Osteoblast (primary cell): ENCODE results near the gene SSRP1. TPM values are rescaled to one million over a fixed set of nuclear protein-coding genes. Genes with fewer than 3 reads are reported as not detected.
"Not testable (repeated sequence)": the region's sequence is repeated elsewhere in the genome, so short reads cannot be mapped to it uniquely, and the experiment has no call there.

Experiments used
- DNase-seq: peaks from one replicate; pipeline ENCODE4 v3.0.0; 2011; ENCODE audit warnings: low spot score, mixed read lengths; ENCODE audit not compliant: insufficient read length; ENCODE audit errors: missing footprints
- H2AFZ ChIP-seq: 2 replicates; pipeline ENCODE4 v1.6.0; 2011; ENCODE audit warnings: mild to moderate bottlenecking, low read length
- H3K27ac ChIP-seq: 2 replicates; pipeline ENCODE4 v1.5.1; 2011; ENCODE audit warnings: mild to moderate bottlenecking, low read depth, low read length, moderate library complexity
- H3K27me3 ChIP-seq: 2 replicates; pipeline ENCODE4 v1.6.0; 2012; ENCODE audit warnings: mild to moderate bottlenecking, control low read depth, inconsistent platforms, low read length, moderate library complexity; ENCODE audit not compliant: insufficient read depth
- H3K36me3 ChIP-seq: 2 replicates; pipeline ENCODE4 v1.5.1; 2011; ENCODE audit warnings: mild to moderate bottlenecking, low read length, control low read depth, moderate library complexity; ENCODE audit not compliant: insufficient read depth
- H3K4me1 ChIP-seq: 2 replicates; pipeline ENCODE4 v1.5.1; 2011; ENCODE audit warnings: mild to moderate bottlenecking, low read length, control low read depth, moderate library complexity; ENCODE audit not compliant: insufficient read depth
- H3K4me2 ChIP-seq: 2 replicates; pipeline ENCODE4 v1.6.0; 2011; ENCODE audit warnings: mild to moderate bottlenecking, low read length; ENCODE audit not compliant: insufficient read depth
- H3K4me3 ChIP-seq: fragments of 200-600 bp; sonication (generic); 3 replicates; pipeline ENCODE4 v1.5.1; 2012; ENCODE audit warnings: mild to moderate bottlenecking, low read length, inconsistent platforms; ENCODE audit not compliant: insufficient read depth
- H3K79me2 ChIP-seq: 2 replicates; pipeline ENCODE4 v1.6.0; 2012; ENCODE audit warnings: mild to moderate bottlenecking, low read length, control low read depth, inconsistent platforms; ENCODE audit not compliant: insufficient read depth
- H3K9me3 ChIP-seq: 2 replicates; pipeline ENCODE4 v1.5.1; 2011; ENCODE audit warnings: low read depth, low read length, control low read depth
- H4K20me1 ChIP-seq: 2 replicates; pipeline ENCODE4 v1.6.0; 2012; ENCODE audit warnings: mild to moderate bottlenecking, low read length, control low read depth; ENCODE audit not compliant: insufficient read depth
- total RNA-seq: library from RNA; depleted of rRNA; stranded (reverse); fragments of >200 nt; gene quantifications from 2 replicates; pipeline ENCODE4 v1.2.3, GENCODE V29; 2012
- TF ChIP-seq, protein P1 (sequence below): IDR thresholded peaks from 2 replicates; pipeline ENCODE4 v1.5.1; 2011; ENCODE audit warnings: mild to moderate bottlenecking, low read depth, low read length, moderate library complexity; ENCODE audit errors: extremely low read depth

SSRP1 gene
- total RNA-seq, 1 donor = 55.4 TPM

GRCh38 chr11:57339328-57339727 lies 3.6 kb upstream of the SSRP1 start:
- Histone ChIP-seq H3K27me3 (peaks cover 18% of the 10 kb centered on the region), H3K27ac (no peak overlapping the region), H2AFZ (no peak overlapping the region), H3K4me1 (peaks cover 16% of the 10 kb centered on the region), H3K4me3 (no peak overlapping the region), H3K4me2 (no peak overlapping the region), H3K36me3 (peaks cover under 1% of the 10 kb centered on the region), H3K79me2 (peaks cover 22% of the 10 kb centered on the region), H4K20me1 (no peaks in the 10 kb centered on the region), H3K9me3 (no peaks in the 10 kb centered on the region)
- peak; percentile 71 for DNase-seq
- TF ChIP-seq, protein P1, sequence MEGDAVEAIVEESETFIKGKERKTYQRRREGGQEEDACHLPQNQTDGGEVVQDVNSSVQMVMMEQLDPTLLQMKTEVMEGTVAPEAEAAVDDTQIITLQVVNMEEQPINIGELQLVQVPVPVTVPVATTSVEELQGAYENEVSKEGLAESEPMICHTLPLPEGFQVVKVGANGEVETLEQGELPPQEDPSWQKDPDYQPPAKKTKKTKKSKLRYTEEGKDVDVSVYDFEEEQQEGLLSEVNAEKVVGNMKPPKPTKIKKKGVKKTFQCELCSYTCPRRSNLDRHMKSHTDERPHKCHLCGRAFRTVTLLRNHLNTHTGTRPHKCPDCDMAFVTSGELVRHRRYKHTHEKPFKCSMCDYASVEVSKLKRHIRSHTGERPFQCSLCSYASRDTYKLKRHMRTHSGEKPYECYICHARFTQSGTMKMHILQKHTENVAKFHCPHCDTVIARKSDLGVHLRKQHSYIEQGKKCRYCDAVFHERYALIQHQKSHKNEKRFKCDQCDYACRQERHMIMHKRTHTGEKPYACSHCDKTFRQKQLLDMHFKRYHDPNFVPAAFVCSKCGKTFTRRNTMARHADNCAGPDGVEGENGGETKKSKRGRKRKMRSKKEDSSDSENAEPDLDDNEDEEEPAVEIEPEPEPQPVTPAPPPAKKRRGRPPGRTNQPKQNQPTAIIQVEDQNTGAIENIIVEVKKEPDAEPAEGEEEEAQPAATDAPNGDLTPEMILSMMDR = no peak

- H3K27me3 ChIP-seq = peaks cover 18% of the 10 kb centered on the region
- TF ChIP-seq, protein P1 = no peak
- peak; percentile 43 for DNase-seq
- no peaks in the 10 kb centered on the region for H4K20me1 ChIP-seq
- no peak within 1 kb of the TSS for H2AFZ ChIP-seq
- H3K27ac ChIP-seq = no peak within 1 kb of the TSS
- H3K9me3 ChIP-seq = no peaks in the 10 kb centered on the region
- peaks cover 10% of the 10 kb centered on the region for H3K36me3 ChIP-seq
- peaks cover 34% of the 10 kb centered on the region for H3K79me2 ChIP-seq
- H3K4me2 ChIP-seq = no peak within 1 kb of the TSS
- H3K4me1 ChIP-seq = peaks cover 18% of the 10 kb centered on the region
- H3K4me3 ChIP-seq = no peak within 1 kb of the TSS
These were observed 2.5 kb upstream of the SSRP1 start, which contains the start of gene P2RX3 for GRCh38 chr11:57338142-57338541. TSS of gene P2RX3 (plus strand) at chr11:57338352. CDS start at chr11:57338551, 199 bp downstream.

DNA sequence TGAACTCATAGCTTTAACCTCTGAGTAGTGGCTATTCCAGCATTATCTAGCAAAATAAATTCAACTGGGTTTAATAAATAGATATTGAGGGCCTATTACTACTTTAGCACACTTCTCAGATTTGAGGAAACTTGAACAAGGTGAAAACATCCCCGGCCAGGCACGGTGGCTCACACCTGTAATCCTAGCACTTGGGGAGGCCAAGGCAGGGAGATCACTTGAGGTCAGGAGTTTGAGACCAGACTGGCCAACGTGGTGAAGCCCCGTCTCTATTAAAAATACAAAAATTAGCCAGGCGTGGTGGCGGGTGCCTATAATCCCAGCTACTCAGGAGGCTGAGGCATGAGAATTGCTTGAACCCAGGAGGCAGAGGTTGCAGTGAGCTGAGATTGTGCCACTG lies 1.2 kb upstream of the SSRP1 start:
- Histone ChIP-seq H3K4me1 (peaks cover 18% of the 10 kb centered on the region), H3K36me3 (peaks cover 23% of the 10 kb centered on the region), H3K27me3 (peaks cover 18% of the 10 kb centered on the region), H3K79me2 (peaks cover 40% of the 10 kb centered on the region)
- not testable (repeated sequence) for H3K4me3 ChIP-seq, DNase-seq, H4K20me1 ChIP-seq, H3K27ac ChIP-seq, H3K9me3 ChIP-seq, H2AFZ ChIP-seq, H3K4me2 ChIP-seq

- H3K4me1 ChIP-seq = peaks cover 18% of the 10 kb centered on the region
- H3K4me3 ChIP-seq = peak overlapping the region; percentile 80
- no peaks in the 10 kb centered on the region for H3K9me3 ChIP-seq
- H3K79me2 ChIP-seq = peaks cover 40% of the 10 kb centered on the region
- H3K4me2 ChIP-seq = peak overlapping the region; percentile 90
- H4K20me1 ChIP-seq = no peaks in the 10 kb centered on the region
- peak overlapping the region; percentile 94 for H2AFZ ChIP-seq
- peaks cover 29% of the 10 kb centered on the region for H3K36me3 ChIP-seq
- H3K27ac ChIP-seq = peak overlapping the region; percentile 68
- TF ChIP-seq, protein P1 = no peak
- peaks cover 18% of the 10 kb centered on the region for H3K27me3 ChIP-seq
- peak; percentile 86 for DNase-seq
These were observed 497 bp upstream of the SSRP1 start for GRCh38 chr11:57336111-57336666.
